Measurements from ENCODE around the gene PPP1R27.

Gene PPP1R27

GRCh38 chr17:81834831-81835267 lies at the start of gene PPP1R27:
TSS of gene PPP1R27 (minus strand) at chr17:81835050. CDS start at chr17:81834953, 97 bp downstream.
- H3K4me1 ChIP-seq, result peaks cover 6% of the 10 kb centered on the region
- H3K79me2 ChIP-seq, result peaks cover 8% of the 10 kb centered on the region
- no peak within 1 kb of the TSS for H2AFZ ChIP-seq
- no peaks in the 10 kb centered on the region for H3K9me3 ChIP-seq (ENCODE audit: control insufficient read depth, low read length)
- no peak within 1 kb of the TSS for H3K9ac ChIP-seq
- peak within 1 kb of the TSS; percentile 82 for H3K27ac ChIP-seq
- H3K4me3 ChIP-seq (ENCODE audit: low read depth, low read length), result peak within 1 kb of the TSS; percentile 96
- H3K27me3 ChIP-seq (ENCODE audit: control insufficient read depth, insufficient read depth, low read length), result no peaks in the 10 kb centered on the region
- H3K4me2 ChIP-seq (ENCODE audit: low read length), result peak within 1 kb of the TSS; percentile 79
- no peaks in the 10 kb centered on the region for H3K36me3 ChIP-seq (ENCODE audit: control insufficient read depth, insufficient read depth, low read length)
- no peak for TF ChIP-seq CTCF (IDR thresholded peaks at IDR 0.05)

GRCh38 chr17:81884520-81884919 lies 49.7 kb upstream of the PPP1R27 start:
- Histone ChIP-seq H3K4me3 (ENCODE audit: low read depth, low read length) (no peak overlapping the region), H3K36me3 (ENCODE audit: control insufficient read depth, insufficient read depth, low read length) (no peaks in the 10 kb centered on the region), H3K4me2 (ENCODE audit: low read length) (no peak overlapping the region), H3K79me2 (no peaks in the 10 kb centered on the region), H3K9ac (no peak overlapping the region), H3K9me3 (ENCODE audit: control insufficient read depth, low read length) (no peaks in the 10 kb centered on the region), H3K4me1 (no peaks in the 10 kb centered on the region), H2AFZ (no peak overlapping the region), H3K27ac (no peak overlapping the region), H3K27me3 (ENCODE audit: control insufficient read depth, insufficient read depth, low read length) (no peaks in the 10 kb centered on the region)
- no peak for TF ChIP-seq CTCF (IDR thresholded peaks at IDR 0.05)

GRCh38 chr17:81879121-81879520 lies 44.3 kb upstream of the PPP1R27 start:
- Histone ChIP-seq H2AFZ (no peak overlapping the region), H3K36me3 (ENCODE audit: control insufficient read depth, insufficient read depth, low read length) (no peaks in the 10 kb centered on the region), H3K9ac (no peak overlapping the region), H3K79me2 (no peaks in the 10 kb centered on the region), H3K9me3 (ENCODE audit: control insufficient read depth, low read length) (no peaks in the 10 kb centered on the region), H3K4me3 (ENCODE audit: low read depth, low read length) (no peak overlapping the region), H3K4me1 (no peaks in the 10 kb centered on the region), H3K27me3 (ENCODE audit: control insufficient read depth, insufficient read depth, low read length) (no peaks in the 10 kb centered on the region), H3K27ac (no peak overlapping the region), H3K4me2 (ENCODE audit: low read length) (no peak overlapping the region)
- no peak for TF ChIP-seq CTCF (IDR thresholded peaks at IDR 0.05)

GRCh38 chr17:81878294-81878693 lies 43.4 kb upstream of the PPP1R27 start:
- Histone ChIP-seq H3K79me2 (no peaks in the 10 kb centered on the region), H3K27me3 (ENCODE audit: control insufficient read depth, insufficient read depth, low read length) (no peaks in the 10 kb centered on the region), H2AFZ (no peak overlapping the region), H3K9ac (no peak overlapping the region), H3K27ac (no peak overlapping the region), H3K36me3 (ENCODE audit: control insufficient read depth, insufficient read depth, low read length) (no peaks in the 10 kb centered on the region), H3K4me3 (ENCODE audit: low read depth, low read length) (no peak overlapping the region), H3K9me3 (ENCODE audit: control insufficient read depth, low read length) (no peaks in the 10 kb centered on the region), H3K4me2 (ENCODE audit: low read length) (no peak overlapping the region), H3K4me1 (no peaks in the 10 kb centered on the region)
- no peak for TF ChIP-seq CTCF (IDR thresholded peaks at IDR 0.05)

- Histone ChIP-seq H3K9me3 (ENCODE audit: control insufficient read depth, low read length) (no peaks in the 10 kb centered on the region), H3K27me3 (ENCODE audit: control insufficient read depth, insufficient read depth, low read length) (no peaks in the 10 kb centered on the region), H3K9ac (no peak overlapping the region), H3K4me2 (ENCODE audit: low read length) (no peak overlapping the region), H3K4me1 (peaks cover under 1% of the 10 kb centered on the region), H2AFZ (no peak overlapping the region), H3K79me2 (no peaks in the 10 kb centered on the region), H3K36me3 (ENCODE audit: control insufficient read depth, insufficient read depth, low read length) (no peaks in the 10 kb centered on the region), H3K27ac (no peak overlapping the region), H3K4me3 (ENCODE audit: low read depth, low read length) (no peak overlapping the region)
- TF ChIP-seq CTCF (IDR thresholded peaks at IDR 0.05), result no peak
Observed at GRCh38 chr17:81877569-81877968, 42.7 kb upstream of the PPP1R27 start.

Measured in parathyroid adenoma (tissue), 2 donors.